RWPE2 (cell line): ENCODE results near the gene CCR5.
A peak's percentile ranks its signal among the peaks of the same experiment; 100 is the strongest.

Experiments
- ATAC-seq: fragments of 200-7000 bp; cut with Tn5 transposase; 3 replicates; pipeline ENCODE4 v1.9.1; 2021; ENCODE audit warnings: low read depth
- DNase-seq: peaks from one replicate; pipeline ENCODE4 v3.0.0-alpha.2; 2020; ENCODE audit warnings: low spot score
- H3K27ac ChIP-seq: fragments of 450-650 bp; 2 replicates; pipeline ENCODE4 v1.5.1; 2017; ENCODE audit warnings: mild to moderate bottlenecking; ENCODE audit not compliant: poor library complexity, severe bottlenecking
- H3K27me3 ChIP-seq: fragments of 250-450 bp; sonication (Bioruptor Pico); 2 replicates; pipeline ENCODE4 v1.5.1; 2021; ENCODE audit warnings: mild to moderate bottlenecking, moderate library complexity; ENCODE audit not compliant: insufficient read depth, poor library complexity, severe bottlenecking
- H3K36me3 ChIP-seq: fragments of 250-450 bp; sonication (Bioruptor Pico); 2 replicates; pipeline ENCODE4 v1.5.1; 2020; ENCODE audit warnings: low read depth, mild to moderate bottlenecking, moderate library complexity
- H3K4me1 ChIP-seq: fragments of 250-450 bp; sonication (Bioruptor Pico); 2 replicates; pipeline ENCODE4 v1.5.1; 2021; ENCODE audit warnings: mild to moderate bottlenecking, moderate library complexity; ENCODE audit not compliant: insufficient read depth, poor library complexity, severe bottlenecking
- H3K4me3 ChIP-seq: fragments of 250-450 bp; sonication (Bioruptor Pico); 2 replicates; pipeline ENCODE4 v1.5.1; 2021; ENCODE audit warnings: mild to moderate bottlenecking, moderate library complexity; ENCODE audit not compliant: severe bottlenecking
- H3K9me3 ChIP-seq: fragments of 250-450 bp; sonication (Bioruptor Pico); 2 replicates; pipeline ENCODE4 v1.5.1; 2021; ENCODE audit warnings: mild to moderate bottlenecking, moderate library complexity; ENCODE audit not compliant: severe bottlenecking
- CTCF ChIP-seq: fragments of 450-650 bp; IDR thresholded peaks from one replicate; pipeline ENCODE4 v1.5.1; 2017; ENCODE audit warnings: mild to moderate bottlenecking, moderate library complexity; ENCODE audit not compliant: poor library complexity, severe bottlenecking

Gene CCR5

GRCh38 chr3:46423588-46423987 lies 52.8 kb downstream of the CCR5 start:
- Histone ChIP-seq H3K27ac (no peak overlapping the region), H3K27me3 (no peaks in the 10 kb centered on the region), H3K4me1 (peaks cover 9% of the 10 kb centered on the region), H3K9me3 (no peaks in the 10 kb centered on the region), H3K4me3 (no peak overlapping the region), H3K36me3 (no peaks in the 10 kb centered on the region)
- no peak for TF ChIP-seq CTCF
- DNase-seq (no peak), ATAC-seq (peak; percentile 57; the same call in 2 of the 3 replicates)
